H9 (cell line): ENCODE data around the gene NRXN3. TPM values are rescaled to one million over a fixed set of nuclear protein-coding genes. Genes with fewer than 3 reads are reported as not detected.

Experiments used
- DNase-seq: peaks from one replicate; pipeline ENCODE4 v3.0.0-alpha.2; 2017
- H2AFZ ChIP-seq: one replicate; pipeline ENCODE4 v1.6.1; 2013; ENCODE audit warnings: mild to moderate bottlenecking, low read length, control low read depth, moderate library complexity
- H2AK5ac ChIP-seq: 2 replicates; pipeline ENCODE4 v1.6.1; 2013; ENCODE audit warnings: low read length, control low read depth, mixed read lengths; ENCODE audit not compliant: insufficient read length
- H2BK120ac ChIP-seq: one replicate; pipeline ENCODE4 v1.6.1; 2013; ENCODE audit warnings: low read depth, mild to moderate bottlenecking, low read length, control low read depth, inconsistent platforms; ENCODE audit not compliant: poor library complexity, severe bottlenecking
- H2BK12ac ChIP-seq: 2 replicates; pipeline ENCODE4 v1.6.1; 2013; ENCODE audit warnings: low read length, control low read depth, mixed read lengths, low read depth; ENCODE audit not compliant: insufficient read length
- H2BK15ac ChIP-seq: 2 replicates; pipeline ENCODE4 v1.6.1; 2013; ENCODE audit warnings: low read depth, low read length, control low read depth
- H2BK20ac ChIP-seq: one replicate; pipeline ENCODE4 v1.6.1; 2013; ENCODE audit warnings: low read depth, mild to moderate bottlenecking, low read length, control low read depth, inconsistent platforms; ENCODE audit not compliant: poor library complexity, severe bottlenecking
- H2BK5ac ChIP-seq: 2 replicates; pipeline ENCODE4 v1.6.1; 2013; ENCODE audit warnings: low read length, control low read depth, mixed read lengths; ENCODE audit not compliant: insufficient read length
- H3K14ac ChIP-seq: 2 replicates; pipeline ENCODE4 v1.6.1; 2013; ENCODE audit warnings: low read length, control low read depth; ENCODE audit not compliant: insufficient read depth
- H3K18ac ChIP-seq: 2 replicates; pipeline ENCODE4 v1.6.1; 2013; ENCODE audit warnings: low read depth, mild to moderate bottlenecking, mixed read lengths, low read length, control low read depth; ENCODE audit not compliant: insufficient read length
- H3K23ac ChIP-seq: 2 replicates; pipeline ENCODE4 v1.6.1; 2013; ENCODE audit warnings: low read length, control low read depth, mixed read lengths, low read depth; ENCODE audit not compliant: insufficient read length
- H3K23me2 ChIP-seq: 2 replicates; pipeline ENCODE4 v1.6.1; 2013; ENCODE audit warnings: low read depth, mild to moderate bottlenecking, mixed read lengths, low read length, control low read depth; ENCODE audit not compliant: insufficient read length, poor library complexity, severe bottlenecking
- H3K27ac ChIP-seq: 2 replicates; pipeline ENCODE4 v1.5.1; 2013; ENCODE audit warnings: low read length, control low read depth, mixed read lengths, low read depth; ENCODE audit not compliant: insufficient read length
- H3K27me3 ChIP-seq: 2 replicates; pipeline ENCODE4 v1.6.1; 2013; ENCODE audit warnings: low read length, control low read depth, inconsistent platforms; ENCODE audit not compliant: insufficient read depth
- H3K4ac ChIP-seq: 2 replicates; pipeline ENCODE4 v1.6.1; 2013; ENCODE audit warnings: low read depth, mild to moderate bottlenecking, control low read depth, inconsistent platforms, low read length, moderate library complexity
- H3K4me1 ChIP-seq: 2 replicates; pipeline ENCODE4 v1.6.1; 2013; ENCODE audit warnings: low read length, control low read depth, inconsistent platforms; ENCODE audit not compliant: insufficient read depth
- H3K4me2 ChIP-seq: 2 replicates; pipeline ENCODE4 v1.6.1; 2013; ENCODE audit warnings: low read length, control low read depth, mixed read lengths; ENCODE audit not compliant: insufficient read length, insufficient read depth
- H3K56ac ChIP-seq: 2 replicates; pipeline ENCODE4 v1.6.1; 2013; ENCODE audit warnings: low read depth, mild to moderate bottlenecking, mixed read lengths, low read length, control low read depth; ENCODE audit not compliant: insufficient read length
- H3K79me1 ChIP-seq: 2 replicates; pipeline ENCODE4 v1.6.1; 2013; ENCODE audit warnings: low read depth, mild to moderate bottlenecking, moderate library complexity, low read length, control low read depth, inconsistent platforms; ENCODE audit not compliant: insufficient read depth, poor library complexity, severe bottlenecking
- H3K79me2 ChIP-seq: 2 replicates; pipeline ENCODE4 v1.6.1; 2013; ENCODE audit warnings: low read length, control low read depth, inconsistent platforms; ENCODE audit not compliant: insufficient read depth
- H3K9ac ChIP-seq: 2 replicates; pipeline ENCODE4 v1.6.1; 2013; ENCODE audit warnings: low read length, control low read depth, mixed read lengths; ENCODE audit not compliant: insufficient read length; ENCODE audit errors: extremely low read depth
- H3K9me3 ChIP-seq: one replicate; pipeline ENCODE4 v1.6.1; 2013; ENCODE audit warnings: low read depth, low read length, inconsistent platforms; ENCODE audit not compliant: control insufficient read depth
- H3T11ph ChIP-seq: one replicate; pipeline ENCODE4 v1.6.1; 2013; ENCODE audit warnings: mild to moderate bottlenecking, low read length, control low read depth, inconsistent platforms
- H4K20me1 ChIP-seq: one replicate; pipeline ENCODE4 v1.6.1; 2013; ENCODE audit not compliant: control insufficient read depth, insufficient read length, insufficient read depth
- H4K5ac ChIP-seq: 2 replicates; pipeline ENCODE4 v1.6.1; 2013; ENCODE audit warnings: low read depth, mild to moderate bottlenecking, mixed read lengths, low read length, control low read depth; ENCODE audit not compliant: insufficient read length
- H4K8ac ChIP-seq: replicated peaks from 2 replicates; pipeline ENCODE4 v1.6.1; 2013; ENCODE audit warnings: low read length, control low read depth, mixed read lengths, low read depth; ENCODE audit not compliant: insufficient read length
- H4K91ac ChIP-seq: 2 replicates; pipeline ENCODE4 v1.6.1; 2013; ENCODE audit warnings: low read depth, mild to moderate bottlenecking, moderate library complexity, mixed read lengths, low read length, control low read depth; ENCODE audit not compliant: insufficient read length
- H3K27ac Mint-ChIP-seq, 3 experiments: 2 replicates in 2 of 3; 3 replicates in 1 of 3; pipeline ENCODE4 v1.8.0; 2020 to 2021; ENCODE audit warnings: mixed read lengths in 3 of 3, mild to moderate bottlenecking in 1 of 3, moderate library complexity in 1 of 3
- H3K27me3 Mint-ChIP-seq: 2 replicates; pipeline ENCODE4 v1.8.0; 2021; ENCODE audit warnings: low read depth, mild to moderate bottlenecking, moderate library complexity, mixed read lengths
- H3K36me3 Mint-ChIP-seq, 3 experiments: 2 replicates in 2 of 3; 3 replicates in 1 of 3; pipeline ENCODE4 v1.8.0; 2020 to 2021; ENCODE audit warnings: low read depth in 3 of 3, mixed read lengths in 3 of 3; ENCODE audit not compliant: insufficient read depth in 1 of 3
- H3K4me1 Mint-ChIP-seq, 2 experiments: 2 replicates each; pipeline ENCODE4 v1.8.0; 2020; ENCODE audit warnings: mixed read lengths in 2 of 2
- H3K4me3 Mint-ChIP-seq, 2 experiments: 2 replicates in 1 of 2; 3 replicates in 1 of 2; pipeline ENCODE4 v1.8.0; 2020 to 2021; ENCODE audit warnings: mild to moderate bottlenecking in 2 of 2, mixed read lengths in 2 of 2, moderate library complexity in 1 of 2
- H3K9me3 Mint-ChIP-seq, 2 experiments: 2 replicates in 1 of 2; 3 replicates in 1 of 2; pipeline ENCODE4 v1.8.0; 2020; ENCODE audit warnings: mild to moderate bottlenecking in 2 of 2, mixed read lengths in 2 of 2, moderate library complexity in 1 of 2
- CTCF ChIP-seq: fragments of 200-600 bp; sonication (generic); conservative IDR thresholded peaks from 3 replicates; pipeline ENCODE4 v1.8.0; 2021; ENCODE audit warnings: antibody characterized with exemption, mild to moderate bottlenecking
- WGBS: extraction: QIAGEN DNeasy Blood & Tissue Kit; methylation state at CpG from one replicate; pipeline ENCODE4 v1.1.7; 2013; ENCODE audit warnings: missing lambda C conversion rate, low lambda C conversion rate, mixed read lengths; ENCODE audit not compliant: insufficient read length; ENCODE audit errors: extremely low coverage; 5-methylcytosine and 5-hydroxymethylcytosine counted together
- total RNA-seq: library from RNA; stranded (reverse); gene quantifications from 2 replicates; pipeline ENCODE4 v1.2.1, GENCODE V29; 2021

Gene NRXN3
- total RNA-seq, 1 experiment from 2014 or later = 1.8 TPM

GRCh38 chr14:78282437-78282836, 112.3 kb downstream of the NRXN3 start:
- H3K4me1 ChIP-seq = no peaks in the 10 kb centered on the region
- H3K4ac ChIP-seq = no peak overlapping the region
- no peak overlapping the region for H4K91ac ChIP-seq
- no peak for DNase-seq
- H4K8ac ChIP-seq = no peak overlapping the region
- H2BK15ac ChIP-seq = no peak overlapping the region
- no peak for TF ChIP-seq CTCF
- no peak overlapping the region for H3T11ph ChIP-seq
- no peak overlapping the region for H3K27ac ChIP-seq
- no peak overlapping the region for H2BK12ac ChIP-seq
- Mint-ChIP-seq H3K4me1 (peaks cover 18 to 19% of the 10 kb centered on the region in 2 experiments), H3K9me3 (peaks cover 0 to 5% of the 10 kb centered on the region in 2 experiments; a peak in 1 of 5 replicates), H3K36me3 (peaks cover 0 to 11% (median 0%) of the 10 kb centered on the region in 3 experiments; a peak in 2 of 7 replicates), H3K27me3 (no peaks in the 10 kb centered on the region; the same call in 1 of the 2 replicates), H3K4me3 (no peak overlapping the region), H3K27ac (no peak overlapping the region; a peak in 1 of 7 replicates)
- H3K23ac ChIP-seq = no peak overlapping the region
- H3K4me2 ChIP-seq = no peak overlapping the region
- H3K9me3 ChIP-seq = no peaks in the 10 kb centered on the region
- no peak overlapping the region for H2AK5ac ChIP-seq
- no peaks in the 10 kb centered on the region for H3K79me1 ChIP-seq
- H3K56ac ChIP-seq = no peak overlapping the region
- H3K79me2 ChIP-seq = no peaks in the 10 kb centered on the region
- no peak overlapping the region for H3K9ac ChIP-seq
- no peak overlapping the region for H2AFZ ChIP-seq
- no peak overlapping the region for H4K5ac ChIP-seq
- no peaks in the 10 kb centered on the region for H4K20me1 ChIP-seq
- H3K14ac ChIP-seq = no peak overlapping the region
- no peak overlapping the region for H2BK20ac ChIP-seq
- no peak overlapping the region for H3K18ac ChIP-seq
- H3K27me3 ChIP-seq = no peaks in the 10 kb centered on the region
- no CpG with 5 or more reads among the region's 6 CpGs for WGBS
- no peaks in the 10 kb centered on the region for H3K23me2 ChIP-seq
- H2BK120ac ChIP-seq = no peak overlapping the region
- H2BK5ac ChIP-seq = no peak overlapping the region
